GM19438 (cell line): ENCODE results near the gene FGF10.

Experiments used
- ATAC-seq: cut with Tn5 transposase; IDR thresholded peaks from one replicate; pipeline ENCODE4 v1.9.1; 2021; ENCODE audit warnings: low read depth; ENCODE audit not compliant: unreplicated experiment

FGF10 gene

GRCh38 chr5:44358421-44358820 lies 30.8 kb downstream of the FGF10 start:
- ATAC-seq: no peak

GRCh38 chr5:44356231-44356630 lies 33.0 kb downstream of the FGF10 start:
- ATAC-seq: no peak

- ATAC-seq: no peak
Measured at GRCh38 chr5:44345871-44346270, 43.3 kb downstream of the FGF10 start.

GRCh38 chr5:44336708-44337107 lies 52.5 kb downstream of the FGF10 start:
- no peak for ATAC-seq

GRCh38 chr5:44334622-44335021 lies 54.6 kb downstream of the FGF10 start:
- ATAC-seq: no peak

GRCh38 chr5:44332285-44332971 lies 56.8 kb downstream of the FGF10 start:
- ATAC-seq: no peak

GRCh38 chr5:44331471-44332050 lies 57.7 kb downstream of the FGF10 start:
- ATAC-seq: no peak

GRCh38 chr5:44329716-44330115 lies 59.5 kb downstream of the FGF10 start:
- no peak for ATAC-seq

GRCh38 chr5:44321144-44321725 lies 68.0 kb downstream of the FGF10 start:
- ATAC-seq: no peak

GRCh38 chr5:44320188-44320587 lies 69.0 kb downstream of the FGF10 start:
- no peak for ATAC-seq

- ATAC-seq: no peak
Measured at GRCh38 chr5:44318883-44319282, 70.3 kb downstream of the FGF10 start.

- no peak for ATAC-seq
Measured at GRCh38 chr5:44312374-44312773, 76.8 kb downstream of the FGF10 start.

GRCh38 chr5:44300551-44300950 lies 88.7 kb downstream of the FGF10 start:
- ATAC-seq: no peak

- no peak for ATAC-seq
Measured at GRCh38 chr5:44299394-44299793, 89.8 kb downstream of the FGF10 start.

- no peak for ATAC-seq
Measured at GRCh38 chr5:44294516-44294915, 94.7 kb downstream of the FGF10 start.

- ATAC-seq: no peak
Measured at GRCh38 chr5:44292736-44293135, 96.5 kb downstream of the FGF10 start.

GRCh38 chr5:44278469-44278868 lies 110.8 kb downstream of the FGF10 start:
- ATAC-seq: no peak

- ATAC-seq: no peak
Measured at GRCh38 chr5:44275908-44276307, 113.3 kb downstream of the FGF10 start.

- ATAC-seq: no peak
Measured at GRCh38 chr5:44275329-44275728, 113.9 kb downstream of the FGF10 start.

GRCh38 chr5:44267909-44268308 lies 121.3 kb downstream of the FGF10 start:
- no peak for ATAC-seq

- no peak for ATAC-seq
Measured at GRCh38 chr5:44266882-44267576, 122.2 kb downstream of the FGF10 start.

- ATAC-seq: no peak
Measured at GRCh38 chr5:44265713-44266112, 123.5 kb downstream of the FGF10 start.
